Ammon's horn (tissue), 1 donor: ENCODE results near the gene MYLIP.
A peak's percentile ranks its signal among the peaks of the same experiment; 100 is the strongest.

ENCODE experiments used
- DNase-seq: peaks from one replicate; pipeline ENCODE4 v3.0.0-alpha.2; 2016; ENCODE audit warnings: low spot score

The MYLIP gene

GRCh38 chr6:16128759-16129622, at the start of gene MYLIP:
Gene MYLIP, plus strand, starts transcription at chr6:16129086. Its CDS starts 237 bp downstream, at chr6:16129323.
- peak; percentile 98 for DNase-seq

- DNase-seq: no peak
Measured at GRCh38 chr6:16079354-16079753, 49.5 kb upstream of the MYLIP start.

GRCh38 chr6:16080204-16080603, 48.7 kb upstream of the MYLIP start:
- no peak for DNase-seq

- DNase-seq: no peak
Measured at GRCh38 chr6:16081326-16081725, 47.6 kb upstream of the MYLIP start.

- no peak for DNase-seq
Measured at GRCh38 chr6:16082361-16082760, 46.5 kb upstream of the MYLIP start.

- no peak for DNase-seq
Measured at GRCh38 chr6:16086965-16087364, 41.9 kb upstream of the MYLIP start.

- no peak for DNase-seq
Measured at GRCh38 chr6:16087386-16087785, 41.5 kb upstream of the MYLIP start.

GRCh38 chr6:16088409-16088808, 40.5 kb upstream of the MYLIP start:
- DNase-seq: no peak

GRCh38 chr6:16089232-16090062, 39.4 kb upstream of the MYLIP start:
- no peak for DNase-seq

- no peak for DNase-seq
Measured at GRCh38 chr6:16090452-16090851, 38.4 kb upstream of the MYLIP start.

- DNase-seq: no peak
Measured at GRCh38 chr6:16090920-16091319, 38.0 kb upstream of the MYLIP start.

GRCh38 chr6:16092140-16092539, 36.7 kb upstream of the MYLIP start:
- no peak for DNase-seq

- DNase-seq: no peak
Measured at GRCh38 chr6:16092990-16093389, 35.9 kb upstream of the MYLIP start.

GRCh38 chr6:16095180-16095579, 33.7 kb upstream of the MYLIP start:
- DNase-seq: no peak

GRCh38 chr6:16097382-16098171, 31.3 kb upstream of the MYLIP start:
- no peak for DNase-seq

GRCh38 chr6:16098211-16098610, 30.7 kb upstream of the MYLIP start:
- DNase-seq: no peak

GRCh38 chr6:16102208-16102607, 26.7 kb upstream of the MYLIP start:
- no peak for DNase-seq

- no peak for DNase-seq
Measured at GRCh38 chr6:16103722-16104121, 25.2 kb upstream of the MYLIP start.

- no peak for DNase-seq
Measured at GRCh38 chr6:16104624-16105433, 24.1 kb upstream of the MYLIP start.

GRCh38 chr6:16105854-16106253, 23.0 kb upstream of the MYLIP start:
- no peak for DNase-seq

- DNase-seq: no peak
Measured at GRCh38 chr6:16106991-16107787, 21.7 kb upstream of the MYLIP start.
